H9 (cell line): Measurements from ENCODE around the gene DHDDS. TPM values are rescaled to one million over a fixed set of nuclear protein-coding genes. Genes with fewer than 3 reads are reported as not detected.

ENCODE experiments used
- DNase-seq: peaks from one replicate; pipeline ENCODE4 v3.0.0-alpha.2; 2017
- H2AFZ ChIP-seq: one replicate; pipeline ENCODE4 v1.6.1; 2013; ENCODE audit warnings: mild to moderate bottlenecking, low read length, control low read depth, moderate library complexity
- H2AK5ac ChIP-seq: 2 replicates; pipeline ENCODE4 v1.6.1; 2013; ENCODE audit warnings: low read length, control low read depth, mixed read lengths; ENCODE audit not compliant: insufficient read length
- H2BK120ac ChIP-seq: one replicate; pipeline ENCODE4 v1.6.1; 2013; ENCODE audit warnings: low read depth, mild to moderate bottlenecking, low read length, control low read depth, inconsistent platforms; ENCODE audit not compliant: poor library complexity, severe bottlenecking
- H2BK12ac ChIP-seq: 2 replicates; pipeline ENCODE4 v1.6.1; 2013; ENCODE audit warnings: low read length, control low read depth, mixed read lengths, low read depth; ENCODE audit not compliant: insufficient read length
- H2BK15ac ChIP-seq: 2 replicates; pipeline ENCODE4 v1.6.1; 2013; ENCODE audit warnings: low read depth, low read length, control low read depth
- H2BK20ac ChIP-seq: one replicate; pipeline ENCODE4 v1.6.1; 2013; ENCODE audit warnings: low read depth, mild to moderate bottlenecking, low read length, control low read depth, inconsistent platforms; ENCODE audit not compliant: poor library complexity, severe bottlenecking
- H2BK5ac ChIP-seq: 2 replicates; pipeline ENCODE4 v1.6.1; 2013; ENCODE audit warnings: low read length, control low read depth, mixed read lengths; ENCODE audit not compliant: insufficient read length
- H3K14ac ChIP-seq: 2 replicates; pipeline ENCODE4 v1.6.1; 2013; ENCODE audit warnings: low read length, control low read depth; ENCODE audit not compliant: insufficient read depth
- H3K18ac ChIP-seq: 2 replicates; pipeline ENCODE4 v1.6.1; 2013; ENCODE audit warnings: low read depth, mild to moderate bottlenecking, mixed read lengths, low read length, control low read depth; ENCODE audit not compliant: insufficient read length
- H3K23ac ChIP-seq: 2 replicates; pipeline ENCODE4 v1.6.1; 2013; ENCODE audit warnings: low read length, control low read depth, mixed read lengths, low read depth; ENCODE audit not compliant: insufficient read length
- H3K23me2 ChIP-seq: 2 replicates; pipeline ENCODE4 v1.6.1; 2013; ENCODE audit warnings: low read depth, mild to moderate bottlenecking, mixed read lengths, low read length, control low read depth; ENCODE audit not compliant: insufficient read length, poor library complexity, severe bottlenecking
- H3K27ac ChIP-seq: 2 replicates; pipeline ENCODE4 v1.5.1; 2013; ENCODE audit warnings: low read length, control low read depth, mixed read lengths, low read depth; ENCODE audit not compliant: insufficient read length
- H3K27me3 ChIP-seq: 2 replicates; pipeline ENCODE4 v1.6.1; 2013; ENCODE audit warnings: low read length, control low read depth, inconsistent platforms; ENCODE audit not compliant: insufficient read depth
- H3K4ac ChIP-seq: 2 replicates; pipeline ENCODE4 v1.6.1; 2013; ENCODE audit warnings: low read depth, mild to moderate bottlenecking, control low read depth, inconsistent platforms, low read length, moderate library complexity
- H3K4me1 ChIP-seq: 2 replicates; pipeline ENCODE4 v1.6.1; 2013; ENCODE audit warnings: low read length, control low read depth, inconsistent platforms; ENCODE audit not compliant: insufficient read depth
- H3K4me2 ChIP-seq: 2 replicates; pipeline ENCODE4 v1.6.1; 2013; ENCODE audit warnings: low read length, control low read depth, mixed read lengths; ENCODE audit not compliant: insufficient read length, insufficient read depth
- H3K56ac ChIP-seq: 2 replicates; pipeline ENCODE4 v1.6.1; 2013; ENCODE audit warnings: low read depth, mild to moderate bottlenecking, mixed read lengths, low read length, control low read depth; ENCODE audit not compliant: insufficient read length
- H3K79me1 ChIP-seq: 2 replicates; pipeline ENCODE4 v1.6.1; 2013; ENCODE audit warnings: low read depth, mild to moderate bottlenecking, moderate library complexity, low read length, control low read depth, inconsistent platforms; ENCODE audit not compliant: insufficient read depth, poor library complexity, severe bottlenecking
- H3K79me2 ChIP-seq: 2 replicates; pipeline ENCODE4 v1.6.1; 2013; ENCODE audit warnings: low read length, control low read depth, inconsistent platforms; ENCODE audit not compliant: insufficient read depth
- H3K9ac ChIP-seq: 2 replicates; pipeline ENCODE4 v1.6.1; 2013; ENCODE audit warnings: low read length, control low read depth, mixed read lengths; ENCODE audit not compliant: insufficient read length; ENCODE audit errors: extremely low read depth
- H3K9me3 ChIP-seq: one replicate; pipeline ENCODE4 v1.6.1; 2013; ENCODE audit warnings: low read depth, low read length, inconsistent platforms; ENCODE audit not compliant: control insufficient read depth
- H3T11ph ChIP-seq: one replicate; pipeline ENCODE4 v1.6.1; 2013; ENCODE audit warnings: mild to moderate bottlenecking, low read length, control low read depth, inconsistent platforms
- H4K20me1 ChIP-seq: one replicate; pipeline ENCODE4 v1.6.1; 2013; ENCODE audit not compliant: control insufficient read depth, insufficient read length, insufficient read depth
- H4K5ac ChIP-seq: 2 replicates; pipeline ENCODE4 v1.6.1; 2013; ENCODE audit warnings: low read depth, mild to moderate bottlenecking, mixed read lengths, low read length, control low read depth; ENCODE audit not compliant: insufficient read length
- H4K8ac ChIP-seq: replicated peaks from 2 replicates; pipeline ENCODE4 v1.6.1; 2013; ENCODE audit warnings: low read length, control low read depth, mixed read lengths, low read depth; ENCODE audit not compliant: insufficient read length
- H4K91ac ChIP-seq: 2 replicates; pipeline ENCODE4 v1.6.1; 2013; ENCODE audit warnings: low read depth, mild to moderate bottlenecking, moderate library complexity, mixed read lengths, low read length, control low read depth; ENCODE audit not compliant: insufficient read length
- H3K27ac Mint-ChIP-seq, 3 experiments: 2 replicates in 2 of 3; 3 replicates in 1 of 3; pipeline ENCODE4 v1.8.0; 2020 to 2021; ENCODE audit warnings: mixed read lengths in 3 of 3, mild to moderate bottlenecking in 1 of 3, moderate library complexity in 1 of 3
- H3K27me3 Mint-ChIP-seq: 2 replicates; pipeline ENCODE4 v1.8.0; 2021; ENCODE audit warnings: low read depth, mild to moderate bottlenecking, moderate library complexity, mixed read lengths
- H3K36me3 Mint-ChIP-seq, 3 experiments: 2 replicates in 2 of 3; 3 replicates in 1 of 3; pipeline ENCODE4 v1.8.0; 2020 to 2021; ENCODE audit warnings: low read depth in 3 of 3, mixed read lengths in 3 of 3; ENCODE audit not compliant: insufficient read depth in 1 of 3
- H3K4me1 Mint-ChIP-seq, 2 experiments: 2 replicates each; pipeline ENCODE4 v1.8.0; 2020; ENCODE audit warnings: mixed read lengths in 2 of 2
- H3K4me3 Mint-ChIP-seq, 2 experiments: 2 replicates in 1 of 2; 3 replicates in 1 of 2; pipeline ENCODE4 v1.8.0; 2020 to 2021; ENCODE audit warnings: mild to moderate bottlenecking in 2 of 2, mixed read lengths in 2 of 2, moderate library complexity in 1 of 2
- H3K9me3 Mint-ChIP-seq, 2 experiments: 2 replicates in 1 of 2; 3 replicates in 1 of 2; pipeline ENCODE4 v1.8.0; 2020; ENCODE audit warnings: mild to moderate bottlenecking in 2 of 2, mixed read lengths in 2 of 2, moderate library complexity in 1 of 2
- WGBS: extraction: QIAGEN DNeasy Blood & Tissue Kit; methylation state at CpG from one replicate; pipeline ENCODE4 v1.1.7; 2013; ENCODE audit warnings: missing lambda C conversion rate, low lambda C conversion rate, mixed read lengths; ENCODE audit not compliant: insufficient read length; ENCODE audit errors: extremely low coverage; 5-methylcytosine and 5-hydroxymethylcytosine counted together
- total RNA-seq: library from RNA; stranded (reverse); gene quantifications from 2 replicates; pipeline ENCODE4 v1.2.1, GENCODE V29; 2021
- TF ChIP-seq, protein P1 (sequence below): fragments of 200-600 bp; sonication (generic); conservative IDR thresholded peaks from 3 replicates; pipeline ENCODE4 v1.8.0; 2021; ENCODE audit warnings: antibody characterized with exemption, mild to moderate bottlenecking

Gene DHDDS
- total RNA-seq, 1 experiment from 2014 or later: 61.2 TPM

DNA sequence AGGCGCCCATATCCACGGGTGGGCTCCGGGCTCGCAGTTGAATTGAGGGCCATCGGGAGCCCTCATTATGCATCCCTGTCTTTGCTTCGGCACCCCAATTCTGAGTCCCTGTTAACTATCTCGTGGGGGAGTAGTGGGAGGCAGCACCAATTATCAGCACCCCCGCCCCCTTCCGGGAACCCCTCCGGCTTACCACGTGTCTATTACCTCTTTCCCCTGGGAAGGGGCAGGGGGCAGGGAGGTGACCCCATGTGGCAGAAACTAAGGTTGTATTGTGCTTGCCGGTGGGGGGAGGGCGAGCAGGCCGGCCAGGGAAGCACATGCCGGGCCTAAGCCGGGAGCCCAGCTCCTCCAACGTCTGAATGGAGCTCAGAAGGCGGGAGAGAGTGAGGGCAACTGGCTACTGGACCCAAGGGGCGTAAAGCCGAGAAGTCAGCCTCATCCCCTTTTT lies 20.5 kb upstream of the DHDDS start:
- Mint-ChIP-seq H3K4me3 (peak overlapping the region; percentile 99), H3K36me3 (peaks cover 41 to 57% (median 54%) of the 10 kb centered on the region in 3 experiments), H3K9me3 (no peaks in the 10 kb centered on the region; a peak in 1 of 5 replicates), H3K27ac (peak overlapping the region; percentile 97 to 100 (median 98)), H3K4me1 (peaks cover 52% of the 10 kb centered on the region in 2 experiments), H3K27me3 (peaks cover 2% of the 10 kb centered on the region; the same call in 1 of the 2 replicates)
- Histone ChIP-seq H3K9me3 (no peaks in the 10 kb centered on the region), H2BK12ac (no peak overlapping the region), H3K9ac (peak overlapping the region; percentile 98), H3K4me1 (peaks cover 11% of the 10 kb centered on the region), H2BK120ac (no peak overlapping the region), H3K14ac (peak overlapping the region; percentile 86; the same call in 1 of the 2 replicates), H4K8ac (no peak overlapping the region), H3K23ac (no peak overlapping the region), H3K4ac (no peak overlapping the region; the same call in 1 of the 2 replicates), H3K23me2 (peaks cover 43% of the 10 kb centered on the region), H2BK5ac (no peak overlapping the region), H2BK20ac (no peak overlapping the region), H4K91ac (no peak overlapping the region), H3K79me2 (peaks cover 22% of the 10 kb centered on the region; the same call in 1 of the 2 replicates), H3K4me2 (peak overlapping the region; percentile 89), H3K27me3 (no peaks in the 10 kb centered on the region), H2AK5ac (no peak overlapping the region), H3T11ph (no peak overlapping the region), H2AFZ (no peak overlapping the region), H4K5ac (no peak overlapping the region), H2BK15ac (no peak overlapping the region), H3K56ac (no peak overlapping the region), H3K79me1 (no peaks in the 10 kb centered on the region), H3K27ac (peak overlapping the region; percentile 58), H4K20me1 (no peaks in the 10 kb centered on the region), H3K18ac (peak overlapping the region; percentile 47)
- peak; percentile 64 for DNase-seq
- TF ChIP-seq, protein P1, sequence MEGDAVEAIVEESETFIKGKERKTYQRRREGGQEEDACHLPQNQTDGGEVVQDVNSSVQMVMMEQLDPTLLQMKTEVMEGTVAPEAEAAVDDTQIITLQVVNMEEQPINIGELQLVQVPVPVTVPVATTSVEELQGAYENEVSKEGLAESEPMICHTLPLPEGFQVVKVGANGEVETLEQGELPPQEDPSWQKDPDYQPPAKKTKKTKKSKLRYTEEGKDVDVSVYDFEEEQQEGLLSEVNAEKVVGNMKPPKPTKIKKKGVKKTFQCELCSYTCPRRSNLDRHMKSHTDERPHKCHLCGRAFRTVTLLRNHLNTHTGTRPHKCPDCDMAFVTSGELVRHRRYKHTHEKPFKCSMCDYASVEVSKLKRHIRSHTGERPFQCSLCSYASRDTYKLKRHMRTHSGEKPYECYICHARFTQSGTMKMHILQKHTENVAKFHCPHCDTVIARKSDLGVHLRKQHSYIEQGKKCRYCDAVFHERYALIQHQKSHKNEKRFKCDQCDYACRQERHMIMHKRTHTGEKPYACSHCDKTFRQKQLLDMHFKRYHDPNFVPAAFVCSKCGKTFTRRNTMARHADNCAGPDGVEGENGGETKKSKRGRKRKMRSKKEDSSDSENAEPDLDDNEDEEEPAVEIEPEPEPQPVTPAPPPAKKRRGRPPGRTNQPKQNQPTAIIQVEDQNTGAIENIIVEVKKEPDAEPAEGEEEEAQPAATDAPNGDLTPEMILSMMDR: no peak
- no CpG with 5 or more reads among the region's 20 CpGs for WGBS
